HepG2 (cell line): ENCODE data around the gene BCL2L13. TPM values are rescaled to one million over a fixed set of nuclear protein-coding genes. Genes with fewer than 3 reads are reported as not detected.
"Not testable (repeated sequence)": the region's sequence is repeated elsewhere in the genome, so short reads cannot be mapped to it uniquely, and the experiment has no call there.

Experiments
- ATAC-seq: fragments of 200-7000 bp; cut with Tn5 transposase; 3 replicates; pipeline ENCODE4 v1.9.1; 2020; ENCODE audit warnings: mild to moderate bottlenecking, moderate library complexity
- BruUV-seq: library from RNA; stranded (reverse); fragments of 400-500 nt; replicated peaks from 2 replicates; lab custom pipeline; 2021; lab: Mats Ljungman, UMichigan
- CTCF ChIA-PET: fragments of 300-600 bp; formaldehyde crosslinking; extraction: SDS; loops from one replicate; lab custom pipeline; 2021; ENCODE audit warnings: low total read pairs, inconsistent platforms, low intra/inter-chr PET ratio; lab: Yijun Ruan, JAX
- POLR2A ChIA-PET: fragments of 350-600 bp; sonication (Branson Sonifier 250); formaldehyde crosslinking; loops from one replicate; lab custom pipeline; 2020; ENCODE audit warnings: antibody characterized with exemption, inconsistent platforms; lab: Yijun Ruan, JAX
- DNase-seq: peaks from one replicate; pipeline ENCODE4 v3.0.0-alpha.2; 2015; ENCODE audit warnings: low spot score
- FAIRE-seq: peaks from 3 replicates; lab custom pipeline; 2011; peaks lifted over from hg19 to GRCh38; lab: Jason Lieb, UNC
- H2AFZ ChIP-seq: one replicate; pipeline ENCODE4 v1.6.1; 2011; ENCODE audit warnings: low read length, inconsistent platforms
- H3K27ac ChIP-seq: fragments of 300-600 bp; 3 replicates; pipeline ENCODE4 v1.8.0; 2011; ENCODE audit warnings: mixed run types, mild to moderate bottlenecking, mixed read lengths, low read length, inconsistent platforms; ENCODE audit not compliant: insufficient read depth; ENCODE audit errors: extremely low read length
- H3K27me3 ChIP-seq, 2 experiments: fragments of 200-600 bp in 1 of 2; 2 replicates in 1 of 2; 3 replicates in 1 of 2; pipeline versions ENCODE4 v1.6.0 to v1.8.0; 2011; ENCODE audit warnings: low read length in 2 of 2, mild to moderate bottlenecking in 2 of 2, moderate library complexity in 2 of 2, inconsistent platforms in 1 of 2; ENCODE audit not compliant: insufficient read depth in 2 of 2, control insufficient read depth in 1 of 2
- H3K36me3 ChIP-seq, 2 experiments: fragments of 200-600 bp in 1 of 2; replicated peaks in 1 of 2; 2 replicates in 1 of 2; 3 replicates in 1 of 2; pipeline versions ENCODE4 v1.5.1 to v1.8.0; 2011; ENCODE audit warnings: low read length in 2 of 2, inconsistent platforms in 1 of 2; ENCODE audit not compliant: insufficient read depth in 2 of 2, control insufficient read depth in 1 of 2
- H3K4me1 ChIP-seq: 2 replicates; pipeline ENCODE4 v1.5.1; 2012; ENCODE audit warnings: low read length, inconsistent platforms; ENCODE audit not compliant: insufficient read depth
- H3K4me2 ChIP-seq: 2 replicates; pipeline ENCODE4 v1.6.0; 2011; ENCODE audit warnings: low read depth, low read length, inconsistent platforms
- H3K4me3 ChIP-seq, 3 experiments: fragments of 200-600 bp in 1 of 3; sonication (generic), shearing (Covaris generic) in 1 of 3; replicated peaks in 1 of 3; 2 replicates each; pipeline ENCODE4 v1.5.1; 2011 to 2016; ENCODE audit warnings: low read length in 3 of 3, inconsistent platforms in 2 of 3, low read depth in 2 of 3, mild to moderate bottlenecking in 2 of 3, control low read depth in 1 of 3, mixed read lengths in 1 of 3; ENCODE audit not compliant: insufficient read depth in 1 of 3
- H3K79me2 ChIP-seq: one replicate; pipeline ENCODE4 v1.6.1; 2011; ENCODE audit warnings: low read length, inconsistent platforms; ENCODE audit not compliant: insufficient read depth
- H3K9ac ChIP-seq: 2 replicates; pipeline ENCODE4 v1.6.0; 2011; ENCODE audit warnings: mild to moderate bottlenecking, low read depth, low read length, inconsistent platforms; ENCODE audit not compliant: insufficient read depth
- H3K9me3 ChIP-seq: 2 replicates; pipeline ENCODE4 v1.5.1; 2012; ENCODE audit warnings: mild to moderate bottlenecking, low read length
- H4K20me1 ChIP-seq: 2 replicates; pipeline ENCODE4 v1.6.0; 2011; ENCODE audit warnings: inconsistent platforms, mild to moderate bottlenecking, low read length, moderate library complexity; ENCODE audit not compliant: insufficient read depth
- AGO2 ChIP-seq: fragments of 200-400 bp; formaldehyde crosslinking; optimal IDR thresholded peaks from 2 replicates; pipeline ENCODE3; 2017; ENCODE audit warnings: mild to moderate bottlenecking, low read depth, low read length, moderate library complexity
- CEBPB ChIP-seq: IDR thresholded peaks from 2 replicates; pipeline ENCODE4 v1.6.1; 2011; ENCODE audit warnings: low read depth, low read length, improper control_type of control experiment, borderline replicate concordance
- GATAD1 ChIP-seq: IDR thresholded peaks from 2 replicates; pipeline ENCODE4 v1.6.1; 2016; ENCODE audit warnings: missing genetic modification reagents, missing compliant biosample characterization
- HNF1B ChIP-seq: sonication (generic); formaldehyde crosslinking; IDR thresholded peaks from 2 replicates; pipeline ENCODE4 v1.5.1; 2020; ENCODE audit warnings: mild to moderate bottlenecking, moderate library complexity, missing genetic modification reagents
- RARG ChIP-seq: sonication (generic); formaldehyde crosslinking; IDR thresholded peaks from 2 replicates; pipeline ENCODE4 v1.4.0; 2020; ENCODE audit warnings: low read depth, mild to moderate bottlenecking, missing genetic modification reagents
- WGBS: methylation state at CpG from one replicate; pipeline ENCODE4 v1.1.6; 2017; ENCODE audit warnings: low lambda C conversion rate; 5-methylcytosine and 5-hydroxymethylcytosine counted together
- in situ Hi-C: cut with HindIII; loops from 2 replicates; pipeline ENCODE4 v1.10.0; 2017; ENCODE audit warnings: low pct_unique_long_range_greater_than_20kb; ENCODE audit not compliant: extremely low pct_ligation_motif_present
- intact Hi-C: fragments of 100-400 bp; cut with micrococcal nuclease; formaldehyde crosslinking; loops from one replicate; pipeline ENCODE4 v1.10.0; 2022; ENCODE audit not compliant: unreplicated experiment
- polyA plus RNA-seq, 8 experiments: library from polyadenylated mRNA; depleted of rRNA in 3 of 8; stranded (reverse) in 7 of 8; unstranded in 1 of 8; fragments of >200 nt; fragmentation: Illumina TruSeq in 4 of 8; extraction: Trizol in 4 of 8; gene quantifications; 2 replicates each; pipeline versions ENCODE4 v1.2.1 to v1.2.3, GENCODE V29; 2011 to 2016; ENCODE audit warnings: low read depth in 4 of 8, missing spikeins in 1 of 8, mixed read lengths in 1 of 8; ENCODE audit not compliant: insufficient read depth in 1 of 8
- total RNA-seq, 5 experiments: library from RNA; depleted of rRNA; stranded (reverse); fragments of >200 nt; fragmentation: Illumina TruSeq; extraction: Trizol; gene quantifications; 2 replicates each; pipeline ENCODE4 v1.2.3, GENCODE V29; 2016; ENCODE audit warnings: low read depth in 1 of 5

Gene BCL2L13
- total and polyA plus RNA-seq, 2 of the 13 experiments (the other 11 are each of a cell fraction or from before 2014, with no cell fraction given), result 13.5 to 14.6 TPM

- no peak for TF ChIP-seq AGO2
- no peak for TF ChIP-seq GATAD1 (CRISPR knock-in tag)
- TF ChIP-seq RARG (CRISPR knock-in tag), result no peak
- TF ChIP-seq HNF1B, result no peak
- TF ChIP-seq CEBPB, result no peak
- TF ChIP-seq, all 625 proteins: peak for 0
Observed at GRCh38 chr22:17695986-17696385, 57.4 kb downstream of the BCL2L13 start (continued).

- H3K9me3 ChIP-seq, BruUV-seq, POLR2A ChIA-PET, H3K4me2 ChIP-seq, H3K79me2 ChIP-seq, H2AFZ ChIP-seq, FAIRE-seq, ATAC-seq, intact Hi-C loops, H4K20me1 ChIP-seq, DNase-seq, H3K27me3 ChIP-seq, H3K9ac ChIP-seq, CTCF ChIA-PET, H3K27ac ChIP-seq, H3K4me3 ChIP-seq, H3K4me1 ChIP-seq: not testable (repeated sequence)
- in situ Hi-C loops, result loop anchor here (5.0 kb wide), 1 partner anchor 35 kb away; no protein-coding TSS in a partner anchor
- WGBS, result 93% methylated on average over 10 of the region's 10 CpGs
- H3K36me3 ChIP-seq, result peaks cover 4 to 14% of the 10 kb centered on the region in 2 experiments; a peak in 4 of 5 replicates
Observed at GRCh38 chr22:17697196-17697595, 58.6 kb downstream of the BCL2L13 start.

GRCh38 chr22:17698276-17698675, 59.7 kb downstream of the BCL2L13 start:
- peaks cover 4 to 11% of the 10 kb centered on the region in 2 experiments; a peak in 4 of 5 replicates for H3K36me3 ChIP-seq
- H3K27me3 ChIP-seq, H3K9me3 ChIP-seq, H3K9ac ChIP-seq, intact Hi-C loops, POLR2A ChIA-PET, H2AFZ ChIP-seq, H3K4me3 ChIP-seq, ATAC-seq, BruUV-seq, H3K27ac ChIP-seq, H3K4me2 ChIP-seq, FAIRE-seq, CTCF ChIA-PET, H3K4me1 ChIP-seq, H4K20me1 ChIP-seq, H3K79me2 ChIP-seq, DNase-seq: not testable (repeated sequence)
- 98% methylated on average over 3 of the region's 3 CpGs for WGBS
- in situ Hi-C loops, result loop anchor here (5.0 kb wide), 1 partner anchor 36 kb away; no protein-coding TSS in a partner anchor
